Measurements from ENCODE around the gene GALNS.
"Not testable (repeated sequence)": the region's sequence is repeated elsewhere in the genome, so short reads cannot be mapped to it uniquely, and the experiment has no call there.

GALNS gene

GRCh38 chr16:88799569-88800276 lies 57.0 kb downstream of the GALNS start:
- DNase-seq = peak; percentile 62

GRCh38 chr16:88798772-88799455 lies 57.8 kb downstream of the GALNS start:
- DNase-seq = no peak

- no peak for DNase-seq
Measured at GRCh38 chr16:88798073-88798472, 58.7 kb downstream of the GALNS start.

- no peak for DNase-seq
Measured at GRCh38 chr16:88796278-88796677, 60.5 kb downstream of the GALNS start.

- DNase-seq = no peak
Measured at GRCh38 chr16:88793251-88793954, 63.3 kb downstream of the GALNS start.

GRCh38 chr16:88792668-88793250 lies 64.0 kb downstream of the GALNS start:
- DNase-seq = no peak

- no peak for DNase-seq
Measured at GRCh38 chr16:88792078-88792550, 64.6 kb downstream of the GALNS start.

- peak; percentile 83 for DNase-seq
Measured at GRCh38 chr16:88790312-88791211, 66.2 kb downstream of the GALNS start.

- no peak for DNase-seq
Measured at GRCh38 chr16:88789594-88789993, 67.2 kb downstream of the GALNS start.

- not testable (repeated sequence) for DNase-seq
Measured at GRCh38 chr16:88788749-88789148, 68.0 kb downstream of the GALNS start.

GRCh38 chr16:88787579-88788314 lies 69.0 kb downstream of the GALNS start:
- no peak for DNase-seq

- DNase-seq = peak; percentile 91
Measured at GRCh38 chr16:88785106-88785924, 71.4 kb downstream of the GALNS start, which contains the start of gene PIEZO1. Gene PIEZO1 (minus strand): TSS chr16:88785220. CDS start chr16:88784964, 256 bp downstream.

- DNase-seq = no peak
Measured at GRCh38 chr16:88784856-88785105, 72.0 kb downstream of the GALNS start.

- DNase-seq = peak; percentile 52
Measured at GRCh38 chr16:88784074-88784855, 72.5 kb downstream of the GALNS start.

GRCh38 chr16:88783391-88784073 lies 73.2 kb downstream of the GALNS start:
- DNase-seq = peak; percentile 39

- peak; percentile 75 for DNase-seq
Measured at GRCh38 chr16:88782454-88783390, 74.0 kb downstream of the GALNS start.

- peak; percentile 80 for DNase-seq
Measured at GRCh38 chr16:88781140-88782077, 75.3 kb downstream of the GALNS start.

Data from CD4-positive, alpha-beta T cell treated with Interleukin-6 for 4 hours (primary cell).